Progenitor cell of endocrine pancreas (in vitro differentiated cells): ENCODE results near the gene DTNB. TPM values are rescaled to one million over a fixed set of nuclear protein-coding genes. Genes with fewer than 3 reads are reported as not detected.

Experiments
- DNase-seq: peaks from one replicate; pipeline ENCODE4 v3.0.0; 2021; ENCODE audit warnings: low spot score; ENCODE audit not compliant: unreplicated experiment
- H3K27ac Mint-ChIP-seq: 2 replicates; pipeline ENCODE4 v1.8.0; 2021; ENCODE audit warnings: mild to moderate bottlenecking, moderate library complexity, mixed read lengths
- H3K27me3 Mint-ChIP-seq: 2 replicates; pipeline ENCODE4 v1.8.0; 2021; ENCODE audit warnings: mixed read lengths
- H3K36me3 Mint-ChIP-seq: 2 replicates; pipeline ENCODE4 v1.8.0; 2022; ENCODE audit warnings: mixed read lengths; ENCODE audit not compliant: insufficient read depth
- H3K4me1 Mint-ChIP-seq: 2 replicates; pipeline ENCODE4 v1.8.0; 2021; ENCODE audit warnings: low read depth, mixed read lengths
- H3K4me3 Mint-ChIP-seq: 2 replicates; pipeline ENCODE4 v1.8.0; 2021; ENCODE audit warnings: low read depth, mild to moderate bottlenecking, moderate library complexity, mixed read lengths
- H3K9me3 Mint-ChIP-seq: 2 replicates; pipeline ENCODE4 v1.8.0; 2021; ENCODE audit warnings: low read depth, mixed read lengths
- CTCF ChIP-seq: fragments of 200-600 bp; sonication (generic); IDR thresholded peaks from one replicate; pipeline ENCODE4 v1.5.0; 2021; ENCODE audit warnings: antibody characterized with exemption, mild to moderate bottlenecking; ENCODE audit not compliant: unreplicated experiment
- total RNA-seq: library from RNA; stranded (reverse); gene quantifications from 2 replicates; pipeline ENCODE4 v1.2.1, GENCODE V29; 2021

The DTNB gene
- total RNA-seq, 1 donor from 2014 or later: 29.3 TPM

- Mint-ChIP-seq H3K27me3 (no peaks in the 10 kb centered on the region), H3K27ac (no peak overlapping the region), H3K4me3 (no peak overlapping the region), H3K9me3 (no peaks in the 10 kb centered on the region), H3K4me1 (peaks cover 10% of the 10 kb centered on the region), H3K36me3 (no peaks in the 10 kb centered on the region)
- no peak for DNase-seq
- peak; percentile 48 for TF ChIP-seq CTCF
Observed at GRCh38 chr2:25567406-25567805, 106.0 kb downstream of the DTNB start.

GRCh38 chr2:25566694-25567093 is 106.7 kb downstream of the DTNB start:
- Mint-ChIP-seq H3K9me3 (no peaks in the 10 kb centered on the region), H3K4me3 (no peak overlapping the region), H3K4me1 (peaks cover 10% of the 10 kb centered on the region), H3K27ac (no peak overlapping the region), H3K27me3 (no peaks in the 10 kb centered on the region), H3K36me3 (peaks cover 1% of the 10 kb centered on the region)
- DNase-seq: no peak
- no peak for TF ChIP-seq CTCF

DNA sequence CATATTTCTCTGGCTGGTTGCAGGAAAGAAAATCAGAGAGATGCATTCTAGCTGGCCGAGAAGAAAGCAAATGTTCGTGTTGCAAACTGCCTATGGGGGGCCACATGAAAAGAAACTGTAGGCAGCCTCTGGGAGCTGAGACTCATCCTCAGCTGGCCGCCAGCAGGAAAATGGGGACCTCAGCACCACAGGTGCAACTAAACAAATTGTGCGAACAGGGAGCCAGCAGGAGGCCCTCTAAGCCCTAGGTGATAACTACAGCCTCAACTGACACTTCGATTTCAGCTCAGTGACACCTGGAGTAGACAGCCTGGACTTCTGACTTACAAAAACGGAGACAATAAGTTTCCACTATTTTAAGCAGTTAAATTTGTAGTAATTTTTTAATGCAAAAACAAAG is 107.3 kb downstream of the DTNB start:
- H3K9me3 Mint-ChIP-seq: no peaks in the 10 kb centered on the region
- H3K27me3 Mint-ChIP-seq: no peaks in the 10 kb centered on the region
- TF ChIP-seq CTCF: no peak
- peaks cover 10% of the 10 kb centered on the region for H3K4me1 Mint-ChIP-seq
- no peak overlapping the region for H3K27ac Mint-ChIP-seq
- H3K36me3 Mint-ChIP-seq: peaks cover 1% of the 10 kb centered on the region
- no peak overlapping the region for H3K4me3 Mint-ChIP-seq
- no peak for DNase-seq

DNA sequence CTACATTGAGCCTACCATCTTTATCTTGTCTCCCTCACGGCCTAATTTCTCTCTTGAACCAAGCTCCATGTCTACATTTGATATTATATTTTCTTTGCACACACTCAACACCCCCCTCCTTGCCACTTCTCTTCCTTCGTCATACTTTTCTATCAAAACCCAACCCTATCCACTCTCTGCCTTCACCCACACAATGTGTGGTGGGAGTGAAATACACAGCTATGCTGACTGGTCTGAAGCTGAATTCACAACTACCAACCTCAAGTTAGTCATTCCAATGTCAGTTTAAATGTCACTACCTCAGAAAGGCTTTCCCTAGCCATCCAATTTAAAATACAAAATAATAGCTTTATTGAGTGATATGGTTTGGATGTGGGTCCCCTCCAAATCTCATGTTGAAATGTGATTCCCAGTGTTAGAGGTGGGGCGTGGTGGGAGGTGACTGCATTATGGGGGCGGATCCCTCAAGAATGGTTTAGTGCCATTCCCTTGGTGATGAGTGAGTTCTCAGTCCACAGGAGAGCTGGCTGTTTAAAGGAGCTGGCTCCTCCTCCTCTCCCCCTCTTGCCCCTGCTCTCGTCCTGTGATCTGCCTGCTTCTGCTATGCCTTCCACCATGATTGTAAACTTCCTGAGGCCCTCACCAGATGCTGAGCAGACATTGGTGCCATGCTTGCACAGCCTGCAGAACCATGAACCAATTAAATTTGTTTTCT is 112.1 kb downstream of the DTNB start:
- H3K27me3 Mint-ChIP-seq: no peaks in the 10 kb centered on the region
- H3K9me3 Mint-ChIP-seq: no peaks in the 10 kb centered on the region

GRCh38 chr2:25559148-25559547 is 114.2 kb downstream of the DTNB start:
- Mint-ChIP-seq H3K27ac (peak overlapping the region; percentile 83), H3K27me3 (no peaks in the 10 kb centered on the region), H3K36me3 (peaks cover 3% of the 10 kb centered on the region), H3K4me1 (no peaks in the 10 kb centered on the region), H3K4me3 (no peak overlapping the region), H3K9me3 (no peaks in the 10 kb centered on the region)
- no peak for DNase-seq
- TF ChIP-seq CTCF: no peak

More for the DNA sequence above, 112.1 kb downstream of the DTNB start:
- Mint-ChIP-seq H3K4me3 (no peak overlapping the region), H3K36me3 (peaks cover 3% of the 10 kb centered on the region), H3K27ac (no peak overlapping the region), H3K4me1 (no peaks in the 10 kb centered on the region)
- TF ChIP-seq CTCF: no peak
- no peak for DNase-seq
